ENCODE measurements around the gene INHBB.

Gene INHBB

GRCh38 chr2:120375251-120376020, 29.5 kb downstream of the INHBB start:
- TF ChIP-seq, protein P1, sequence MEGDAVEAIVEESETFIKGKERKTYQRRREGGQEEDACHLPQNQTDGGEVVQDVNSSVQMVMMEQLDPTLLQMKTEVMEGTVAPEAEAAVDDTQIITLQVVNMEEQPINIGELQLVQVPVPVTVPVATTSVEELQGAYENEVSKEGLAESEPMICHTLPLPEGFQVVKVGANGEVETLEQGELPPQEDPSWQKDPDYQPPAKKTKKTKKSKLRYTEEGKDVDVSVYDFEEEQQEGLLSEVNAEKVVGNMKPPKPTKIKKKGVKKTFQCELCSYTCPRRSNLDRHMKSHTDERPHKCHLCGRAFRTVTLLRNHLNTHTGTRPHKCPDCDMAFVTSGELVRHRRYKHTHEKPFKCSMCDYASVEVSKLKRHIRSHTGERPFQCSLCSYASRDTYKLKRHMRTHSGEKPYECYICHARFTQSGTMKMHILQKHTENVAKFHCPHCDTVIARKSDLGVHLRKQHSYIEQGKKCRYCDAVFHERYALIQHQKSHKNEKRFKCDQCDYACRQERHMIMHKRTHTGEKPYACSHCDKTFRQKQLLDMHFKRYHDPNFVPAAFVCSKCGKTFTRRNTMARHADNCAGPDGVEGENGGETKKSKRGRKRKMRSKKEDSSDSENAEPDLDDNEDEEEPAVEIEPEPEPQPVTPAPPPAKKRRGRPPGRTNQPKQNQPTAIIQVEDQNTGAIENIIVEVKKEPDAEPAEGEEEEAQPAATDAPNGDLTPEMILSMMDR (IDR thresholded peaks at IDR 0.05; ENCODE audit: insufficient read depth, missing control alignments): no peak
- DNase-seq (ENCODE audit: insufficient read length, low spot score) (no peak), FAIRE-seq (no peak)

DNA sequence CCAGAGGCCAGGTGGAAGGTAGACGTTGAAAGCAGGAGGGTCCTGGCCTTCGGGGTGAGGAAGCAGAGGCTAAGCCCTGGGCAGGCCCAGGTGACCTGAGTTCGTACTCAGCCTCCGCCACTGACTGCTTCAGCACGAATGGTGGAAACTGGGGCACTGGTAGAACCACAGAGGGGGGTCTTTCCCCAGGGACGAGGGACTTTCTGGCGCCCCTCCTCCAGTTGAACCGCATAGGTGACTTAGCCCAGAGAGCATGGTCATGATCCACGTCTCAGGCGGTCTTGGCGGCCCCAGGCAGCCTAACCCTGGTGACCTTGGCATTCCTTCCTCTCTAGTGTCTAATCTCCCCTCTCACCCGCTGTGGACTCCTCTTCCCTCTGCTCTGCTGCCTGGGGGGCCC, 30.2 kb downstream of the INHBB start:
- DNase-seq (ENCODE audit: insufficient read length, low spot score): no peak
- no peak for FAIRE-seq
- TF ChIP-seq, protein P1 (IDR thresholded peaks at IDR 0.05; ENCODE audit: insufficient read depth, missing control alignments): no peak

GRCh38 chr2:120376679-120377640, 31.0 kb downstream of the INHBB start:
- DNase-seq (ENCODE audit: insufficient read length, low spot score): no peak
- no peak for FAIRE-seq
- TF ChIP-seq, protein P1 (IDR thresholded peaks at IDR 0.05; ENCODE audit: insufficient read depth, missing control alignments): no peak

DNA sequence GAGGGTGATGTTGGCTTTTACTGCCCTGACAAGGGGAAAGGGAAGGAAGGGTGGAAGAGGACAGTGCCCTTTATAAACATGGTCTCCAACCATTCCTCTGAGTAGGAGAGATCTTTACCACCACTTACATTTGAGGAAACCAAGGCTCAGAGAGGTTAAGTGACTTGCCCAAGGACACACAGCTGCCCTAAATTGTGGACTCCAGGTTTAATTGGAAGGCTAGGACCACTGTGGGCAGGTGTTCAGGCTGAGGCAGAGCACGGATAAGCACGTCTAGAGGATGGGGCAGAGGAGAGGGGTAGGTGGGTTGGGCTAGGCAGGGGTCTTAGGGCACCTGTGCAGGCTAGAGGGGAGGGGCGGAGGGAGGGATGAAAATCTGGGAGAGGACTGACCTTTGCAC, 32.7 kb downstream of the INHBB start:
- FAIRE-seq: no peak
- TF ChIP-seq, protein P1 (IDR thresholded peaks at IDR 0.05; ENCODE audit: insufficient read depth, missing control alignments): no peak
- no peak for DNase-seq (ENCODE audit: insufficient read length, low spot score)

DNA sequence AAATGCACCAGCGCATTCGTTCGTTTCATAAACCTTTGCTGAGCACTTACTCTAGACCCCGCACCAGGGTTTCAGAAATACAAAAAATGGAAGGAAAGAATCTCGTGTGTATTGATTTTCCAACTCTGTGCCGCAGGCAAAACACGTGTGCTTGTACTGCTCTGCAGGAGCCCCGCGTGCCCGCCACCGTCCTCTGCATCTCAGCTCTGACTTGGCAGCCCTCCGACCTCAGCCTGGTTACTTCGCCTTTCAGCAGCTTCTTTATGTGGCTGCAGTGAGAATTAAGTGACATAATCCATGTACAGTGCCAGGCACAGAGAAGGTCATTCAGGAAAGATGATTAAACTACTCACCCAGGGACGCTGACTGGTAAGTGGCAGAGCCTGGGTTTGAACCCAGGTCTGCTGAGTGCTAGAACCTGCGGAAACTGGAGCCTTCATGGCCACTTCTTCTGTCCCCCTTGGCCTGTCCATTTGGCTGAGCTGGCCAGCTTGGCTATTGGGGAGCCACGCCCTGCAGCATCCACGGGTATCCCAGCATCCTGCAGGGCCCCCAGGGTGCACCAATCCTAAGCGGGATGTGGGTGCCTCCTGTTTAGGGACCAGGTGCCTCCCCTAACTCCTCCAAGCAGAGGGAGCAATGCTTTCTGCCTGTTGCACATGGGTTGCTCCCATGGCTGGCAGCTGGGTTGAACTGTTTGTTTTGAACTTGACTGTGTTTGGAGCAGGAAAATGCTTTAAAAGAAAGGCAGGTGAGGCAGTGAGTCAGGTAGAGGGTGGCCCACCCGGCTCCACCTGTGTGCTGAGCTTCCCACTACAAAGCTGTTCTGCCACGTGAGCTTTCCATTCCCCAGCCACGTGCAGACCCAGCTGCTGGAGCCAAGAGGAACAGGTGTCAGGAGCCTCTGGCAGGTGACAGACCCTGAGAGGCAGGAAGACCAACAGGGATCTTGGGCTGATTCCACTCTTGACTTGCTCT, 34.3 kb downstream of the INHBB start:
- no peak for FAIRE-seq
- no peak for DNase-seq (ENCODE audit: insufficient read length, low spot score)
- TF ChIP-seq, protein P1 (IDR thresholded peaks at IDR 0.05; ENCODE audit: insufficient read depth, missing control alignments): no peak

GRCh38 chr2:120381192-120381591, 35.3 kb downstream of the INHBB start:
- TF ChIP-seq, protein P1 (IDR thresholded peaks at IDR 0.05; ENCODE audit: insufficient read depth, missing control alignments): no peak
- FAIRE-seq: no peak
- no peak for DNase-seq (ENCODE audit: insufficient read length, low spot score)

Measured in D721Med (cell line).